Astrocyte (in vitro differentiated cells and primary cell): ENCODE data around the gene TEX2.

Experiments
- CTCF ChIP-seq: IDR thresholded peaks from 2 replicates; pipeline ENCODE4 v1.5.1; 2011; ENCODE audit warnings: low read depth, mild to moderate bottlenecking, inconsistent platforms, low read length, moderate library complexity; ENCODE audit not compliant: insufficient read depth
- EZH2 ChIP-seq: IDR thresholded peaks from 2 replicates; pipeline ENCODE4 v1.6.1; 2012; ENCODE audit warnings: mild to moderate bottlenecking, low read length, inconsistent platforms; ENCODE audit not compliant: insufficient read depth

- no peak for TF ChIP-seq CTCF
- TF ChIP-seq EZH2, result no peak
These were observed 34.5 kb upstream of the TEX2 start for GRCh38 chr17:64297467-64298088.
